ENCODE measurements around the gene PITX2.
A peak's percentile ranks its signal among the peaks of the same experiment; 100 is the strongest.

Gene PITX2

GRCh38 chr4:110636171-110636679 is 13.3 kb upstream of the PITX2 start:
- DNase-seq (ENCODE audit: low spot score): no peak

GRCh38 chr4:110635163-110635865 is 12.4 kb upstream of the PITX2 start:
- DNase-seq (ENCODE audit: low spot score): no peak

- DNase-seq (ENCODE audit: low spot score): no peak
Observed at GRCh38 chr4:110634350-110635162, 11.7 kb upstream of the PITX2 start.

- DNase-seq (ENCODE audit: low spot score): no peak
Observed at GRCh38 chr4:110633358-110634341, 10.8 kb upstream of the PITX2 start.

GRCh38 chr4:110632506-110633357 is 9.9 kb upstream of the PITX2 start:
- DNase-seq (ENCODE audit: low spot score): no peak

GRCh38 chr4:110631584-110632505 is 9.0 kb upstream of the PITX2 start:
- peak; percentile 91 for DNase-seq (ENCODE audit: low spot score)

GRCh38 chr4:110630688-110631402 is 8.0 kb upstream of the PITX2 start:
- DNase-seq (ENCODE audit: low spot score): no peak

GRCh38 chr4:110629780-110630687 is 7.2 kb upstream of the PITX2 start:
- DNase-seq (ENCODE audit: low spot score): no peak

- DNase-seq (ENCODE audit: low spot score): no peak
Observed at GRCh38 chr4:110629214-110629754, 6.4 kb upstream of the PITX2 start.

GRCh38 chr4:110628663-110629213 is 5.9 kb upstream of the PITX2 start:
- DNase-seq (ENCODE audit: low spot score): no peak

- DNase-seq (ENCODE audit: low spot score): no peak
Observed at GRCh38 chr4:110627977-110628662, 5.2 kb upstream of the PITX2 start.

- DNase-seq (ENCODE audit: low spot score): no peak
Observed at GRCh38 chr4:110626532-110627153, 3.8 kb upstream of the PITX2 start.

- DNase-seq (ENCODE audit: low spot score): no peak
Observed at GRCh38 chr4:110625576-110626257, 2.8 kb upstream of the PITX2 start.

- no peak for DNase-seq (ENCODE audit: low spot score)
Observed at GRCh38 chr4:110624904-110625494, 2.1 kb upstream of the PITX2 start.

- no peak for DNase-seq (ENCODE audit: low spot score)
Observed at GRCh38 chr4:110624398-110624780, 1.5 kb upstream of the PITX2 start.
